Measurements from ENCODE around the gene SERPINB10.

Gene SERPINB10, protein sequence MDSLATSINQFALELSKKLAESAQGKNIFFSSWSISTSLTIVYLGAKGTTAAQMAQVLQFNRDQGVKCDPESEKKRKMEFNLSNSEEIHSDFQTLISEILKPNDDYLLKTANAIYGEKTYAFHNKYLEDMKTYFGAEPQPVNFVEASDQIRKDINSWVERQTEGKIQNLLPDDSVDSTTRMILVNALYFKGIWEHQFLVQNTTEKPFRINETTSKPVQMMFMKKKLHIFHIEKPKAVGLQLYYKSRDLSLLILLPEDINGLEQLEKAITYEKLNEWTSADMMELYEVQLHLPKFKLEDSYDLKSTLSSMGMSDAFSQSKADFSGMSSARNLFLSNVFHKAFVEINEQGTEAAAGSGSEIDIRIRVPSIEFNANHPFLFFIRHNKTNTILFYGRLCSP

DNA sequence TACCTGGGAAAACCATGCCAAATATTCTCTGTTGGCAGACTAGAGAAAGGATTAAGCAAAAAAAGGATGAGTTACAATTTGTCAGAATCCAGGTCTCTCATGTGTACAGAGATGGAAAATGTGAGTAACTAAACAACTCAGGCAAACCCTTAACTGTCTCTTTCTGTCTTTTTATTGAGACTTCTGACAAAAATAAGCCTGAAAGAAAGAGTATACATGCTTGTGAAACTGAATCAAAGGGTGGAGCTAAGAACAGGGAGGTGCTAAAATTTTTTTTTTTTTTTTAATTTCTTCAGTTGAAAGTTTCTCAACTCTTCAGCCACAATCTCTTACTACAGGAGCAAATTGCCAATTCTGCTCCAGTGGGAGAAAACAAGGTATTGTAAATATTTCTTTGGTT is at the start of gene SERPINB10:
SERPINB10 (plus strand) TSS at position 295 of the 400 bp plus-strand sequence. CDS start 7,553 bp downstream, outside the sequence.
- no peak for DNase-seq (ENCODE audit: low spot score)

DNA sequence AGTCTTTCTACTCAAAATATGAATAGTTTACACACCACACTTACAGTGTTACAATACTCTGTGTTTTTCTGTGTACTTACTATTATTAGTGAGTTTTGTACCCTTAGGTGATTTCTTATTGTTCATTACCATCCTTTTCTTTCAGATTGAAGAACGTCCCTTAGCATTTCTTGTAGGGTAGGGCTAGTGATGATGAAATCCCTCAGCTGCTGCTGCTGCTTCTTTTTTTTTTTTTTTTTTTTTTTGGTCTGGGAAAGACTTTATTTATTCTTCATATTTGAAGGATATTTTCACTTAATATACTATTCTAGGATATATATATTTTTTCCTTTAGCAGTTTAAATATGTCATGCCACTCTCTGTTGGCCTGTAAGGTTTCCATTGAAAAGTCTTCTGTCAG is 49.3 kb upstream of the SERPINB10 start:
- no peak for DNase-seq (ENCODE audit: low spot score)

DNA sequence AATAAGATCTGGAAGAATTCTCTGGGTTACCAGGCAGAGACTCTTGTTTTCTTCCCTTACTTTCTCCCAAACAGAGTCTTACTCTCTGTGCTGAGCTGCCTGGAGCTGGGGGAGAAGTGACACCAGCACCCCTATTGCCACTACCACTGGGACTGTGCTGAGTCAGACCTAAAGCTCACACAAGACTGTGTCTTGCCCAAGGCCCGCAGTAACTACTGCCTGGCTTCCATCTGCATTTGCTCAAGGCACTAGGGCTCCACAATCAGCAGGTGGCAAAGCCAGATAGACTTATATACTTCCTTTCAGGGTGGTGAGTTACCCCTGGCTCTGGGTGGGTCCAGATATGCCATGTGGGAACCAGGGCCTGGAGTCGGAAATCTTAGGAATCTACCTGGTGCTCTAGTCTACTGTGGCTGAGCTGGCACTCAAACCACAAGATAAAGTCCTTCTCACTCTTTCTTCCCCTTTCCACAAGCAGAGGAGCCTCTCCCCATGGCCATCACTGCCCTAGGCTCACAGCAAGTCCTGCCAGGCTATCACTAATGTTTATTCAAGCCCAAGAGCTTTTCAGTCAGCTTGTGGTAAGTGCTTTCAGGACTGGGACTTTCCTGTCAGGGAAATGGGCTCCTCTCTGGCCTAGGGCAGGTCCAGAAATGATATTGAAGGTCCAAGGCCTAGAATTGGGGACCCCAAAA is 47.8 kb upstream of the SERPINB10 start:
- no peak for DNase-seq (ENCODE audit: low spot score)

DNA sequence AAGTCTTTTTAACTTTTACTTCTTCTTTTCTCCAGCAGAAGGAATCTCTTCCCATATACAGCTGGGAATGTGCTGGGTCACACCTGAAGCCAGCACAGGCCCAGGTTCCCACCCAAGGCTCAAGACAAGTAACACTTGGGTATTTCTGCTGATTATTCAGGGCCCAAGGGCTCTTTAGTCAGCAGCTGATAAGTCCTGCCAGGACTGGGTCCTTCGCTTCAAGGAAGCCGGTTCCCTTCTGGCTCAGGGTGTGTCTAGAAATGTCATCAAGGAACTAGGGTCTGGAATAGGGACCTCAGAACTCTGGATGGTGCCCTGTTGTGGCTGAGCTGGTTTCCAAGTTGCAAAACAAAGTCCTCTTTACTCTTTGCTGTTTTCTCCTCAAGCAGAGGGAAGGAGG is 47.2 kb upstream of the SERPINB10 start:
- DNase-seq (ENCODE audit: low spot score): no peak

DNA sequence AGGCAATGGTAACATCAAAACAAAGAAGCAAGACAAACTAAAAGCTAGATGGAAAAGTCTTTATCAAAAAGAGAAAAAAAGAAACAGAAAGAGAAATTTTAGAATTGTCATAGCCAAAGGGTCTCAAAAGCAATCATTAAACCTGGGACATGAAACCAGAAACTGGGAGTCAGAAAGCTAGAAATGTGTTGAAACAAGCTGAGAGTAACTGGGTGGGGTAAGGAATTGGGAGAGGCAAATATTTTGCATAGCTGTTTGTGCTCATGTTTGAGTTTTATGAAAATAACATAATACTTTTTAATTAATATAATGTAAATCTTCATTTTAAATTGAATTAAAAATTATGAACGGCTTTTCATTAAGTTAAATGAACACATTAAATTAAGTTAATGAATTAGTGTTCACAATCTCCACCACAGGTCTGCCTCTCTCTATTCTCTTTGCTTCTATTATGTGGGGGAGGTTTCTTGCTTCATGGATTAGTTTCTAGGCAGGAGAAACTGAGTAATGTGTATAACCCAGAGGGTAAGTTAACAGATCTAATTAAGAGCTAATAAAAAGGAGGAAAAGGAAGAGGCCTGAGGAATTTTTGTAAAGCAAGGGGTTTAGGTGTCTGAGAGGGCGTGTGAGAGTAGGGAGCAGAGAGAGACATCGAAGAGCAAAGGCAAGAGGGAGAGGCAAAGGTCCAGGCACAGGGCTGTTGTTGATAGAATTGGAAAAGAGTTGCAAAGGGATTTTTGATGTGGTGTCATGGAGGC is 40.2 kb upstream of the SERPINB10 start:
- DNase-seq (ENCODE audit: low spot score): no peak

- no peak for DNase-seq (ENCODE audit: low spot score)
Measured at GRCh38 chr18:63868546-63868945, 39.2 kb upstream of the SERPINB10 start.

DNA sequence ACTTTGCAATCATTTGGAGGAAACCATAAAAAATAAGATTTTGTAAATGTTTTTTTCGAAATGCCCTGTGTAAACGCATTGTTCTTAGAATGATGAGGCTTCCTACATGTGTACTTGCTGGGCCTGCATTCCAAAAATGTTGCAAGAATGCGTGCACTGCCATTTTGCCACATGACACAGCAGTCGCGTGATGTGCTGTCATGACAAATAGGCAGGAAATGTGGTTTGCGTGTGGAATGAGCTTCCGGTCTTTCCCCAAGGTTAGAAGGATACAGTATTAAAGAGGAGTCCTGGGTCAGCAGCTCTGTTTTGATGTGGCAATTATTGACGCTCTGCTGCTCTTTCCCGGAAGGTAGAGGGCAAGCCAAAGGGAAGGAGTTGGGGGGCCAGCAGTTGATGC is 38.4 kb upstream of the SERPINB10 start:
- no peak for DNase-seq (ENCODE audit: low spot score)

GRCh38 chr18:63869851-63870250 is 37.9 kb upstream of the SERPINB10 start:
- DNase-seq (ENCODE audit: low spot score): no peak

DNA sequence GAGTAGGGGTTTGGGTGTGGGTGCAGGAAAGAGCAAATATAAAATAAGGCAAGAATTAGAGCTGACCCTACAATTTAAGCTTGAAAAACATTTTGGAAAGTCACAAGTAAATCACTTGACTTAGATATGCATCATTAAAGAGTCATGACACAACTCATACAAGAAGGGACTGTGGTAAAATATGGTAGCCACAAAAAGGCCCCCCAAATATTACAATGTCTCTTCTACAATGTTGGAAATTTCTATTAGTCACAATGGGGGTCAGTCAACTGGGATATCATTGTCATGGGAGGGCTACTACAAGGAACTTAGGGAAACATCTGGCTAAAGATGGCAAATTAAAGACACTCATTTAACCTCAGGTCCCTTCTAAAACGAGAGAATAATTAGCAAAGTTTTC is 35.9 kb upstream of the SERPINB10 start:
- DNase-seq (ENCODE audit: low spot score): no peak

DNA sequence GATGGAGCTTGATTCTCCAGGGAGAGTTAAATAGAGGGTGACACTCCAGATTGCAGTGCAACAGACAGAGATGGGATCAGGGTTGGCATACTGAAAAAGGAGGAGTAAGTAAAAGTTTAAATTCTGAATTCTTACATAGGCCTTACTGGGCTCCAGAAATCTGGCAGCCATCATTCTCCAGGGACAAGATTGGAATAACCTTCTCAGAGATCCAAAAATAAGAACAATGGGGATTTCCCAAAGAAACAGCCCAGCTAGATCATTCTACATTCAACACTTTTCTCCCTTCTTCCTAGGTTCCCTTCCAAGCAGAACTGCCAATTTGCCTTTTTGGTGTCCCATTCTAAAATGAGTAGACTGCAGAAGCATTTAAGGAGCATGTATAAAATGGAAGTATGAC is 35.2 kb upstream of the SERPINB10 start:
- no peak for DNase-seq (ENCODE audit: low spot score)

DNA sequence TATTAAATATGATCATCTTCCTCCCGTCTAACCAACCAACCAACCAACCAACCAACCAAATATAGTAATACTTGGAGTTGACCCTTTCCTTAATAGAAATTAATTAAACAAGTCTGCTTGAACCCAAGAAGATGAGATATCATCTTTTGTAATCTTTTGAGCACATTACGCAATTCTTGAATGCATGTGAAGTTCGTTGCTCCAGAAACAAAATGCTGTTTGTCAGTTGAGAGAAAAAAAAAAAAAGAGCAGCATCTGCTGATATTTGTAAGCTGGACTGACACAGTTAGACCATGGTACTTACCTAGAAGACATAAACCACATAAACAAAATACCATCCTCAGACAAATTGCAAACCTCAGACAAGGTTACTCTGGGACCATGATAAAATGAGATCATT is 29.4 kb upstream of the SERPINB10 start:
- DNase-seq (ENCODE audit: low spot score): no peak

DNA sequence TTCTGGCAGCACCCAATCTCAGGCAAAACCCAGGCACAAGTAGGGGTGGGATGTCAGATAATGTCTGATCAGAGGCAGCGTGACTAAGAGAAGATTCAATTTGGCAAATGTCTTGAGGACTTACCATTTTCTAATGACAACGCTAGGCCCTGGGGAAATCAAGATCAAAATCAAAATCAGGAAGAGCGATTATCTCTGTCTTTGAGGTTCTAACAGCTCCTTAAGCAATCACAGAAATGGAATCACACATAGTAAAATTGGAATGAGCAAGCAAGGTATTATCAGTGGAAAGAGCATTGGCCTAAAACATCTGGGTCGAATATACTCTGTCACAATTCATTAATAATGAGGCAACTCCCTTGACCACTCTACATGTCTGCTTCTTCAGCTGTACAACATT is 28.8 kb upstream of the SERPINB10 start:
- DNase-seq (ENCODE audit: low spot score): no peak

DNA sequence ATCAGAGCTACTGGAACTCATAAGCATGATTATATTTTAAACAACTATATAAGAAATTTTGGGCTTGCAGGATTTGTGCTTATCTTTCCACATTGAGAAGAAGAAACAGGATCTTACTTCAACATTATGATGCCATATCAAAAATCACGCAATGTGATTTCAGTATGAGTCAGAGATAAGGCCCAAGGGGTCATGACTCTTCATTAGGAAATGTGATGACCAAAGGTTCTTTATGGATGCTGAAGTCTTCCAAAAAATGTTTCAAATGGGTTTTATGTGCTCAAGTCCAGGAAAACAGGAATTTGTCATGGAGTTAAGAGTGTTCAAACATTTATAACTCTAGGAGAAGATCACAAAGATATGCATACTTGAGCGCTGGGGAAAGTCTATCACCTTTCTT is 28.0 kb upstream of the SERPINB10 start:
- no peak for DNase-seq (ENCODE audit: low spot score)

DNA sequence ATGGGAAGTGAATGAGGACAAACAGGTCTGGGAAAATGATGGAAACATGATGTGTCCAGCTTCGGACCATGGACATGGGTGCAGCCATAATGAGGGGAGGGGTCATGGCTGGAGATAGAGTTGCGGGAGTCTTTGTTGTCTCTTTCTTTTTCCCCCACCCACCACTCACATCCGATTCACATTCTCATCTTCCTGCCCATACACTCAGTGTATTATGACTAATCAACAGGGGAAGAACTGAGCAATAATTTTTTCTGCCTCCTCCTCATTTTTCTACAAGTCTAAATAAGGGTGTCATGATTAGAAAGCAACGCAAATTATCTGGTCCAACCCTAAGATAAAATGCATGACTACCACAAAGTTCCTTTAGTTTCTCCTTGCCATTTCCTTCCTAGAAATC is 25.9 kb upstream of the SERPINB10 start:
- DNase-seq (ENCODE audit: low spot score): no peak

DNA sequence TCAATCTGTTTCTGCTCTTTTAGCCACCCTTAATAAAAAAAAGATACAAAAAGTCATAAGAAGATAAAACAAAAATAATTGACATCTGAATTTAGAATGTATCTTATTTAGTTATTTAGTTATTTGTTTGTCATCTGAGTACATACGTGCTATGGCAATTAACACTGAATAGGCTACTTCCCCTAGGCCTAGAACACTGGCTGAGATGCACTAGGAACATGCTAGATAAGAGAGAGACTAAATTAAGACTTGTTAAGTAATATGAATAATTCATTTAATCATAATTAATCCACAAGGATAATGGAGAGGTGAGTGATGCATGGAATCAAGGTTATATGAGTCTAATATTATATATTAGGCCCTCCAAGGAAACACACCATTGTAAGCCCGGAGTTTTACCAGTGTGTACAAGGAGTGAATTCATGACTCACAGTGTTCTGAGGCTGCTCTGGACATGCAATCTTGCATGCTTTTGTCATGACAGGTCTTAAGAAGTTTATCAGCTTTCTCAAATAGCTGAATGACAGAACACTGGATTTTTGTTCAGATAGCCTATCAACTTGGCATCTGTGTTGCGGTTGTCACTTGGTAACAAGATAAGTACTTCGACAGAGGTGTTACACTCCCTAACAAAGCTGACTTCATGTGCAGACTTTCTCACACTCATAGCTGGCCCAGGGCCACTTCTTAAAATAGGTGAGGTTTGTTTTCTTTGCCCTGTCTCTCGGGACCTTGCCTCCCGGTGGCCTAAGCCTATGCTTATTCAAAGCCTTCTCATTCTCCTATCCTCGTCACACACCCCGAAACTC is 25.2 kb upstream of the SERPINB10 start:
- no peak for DNase-seq (ENCODE audit: low spot score)

DNA sequence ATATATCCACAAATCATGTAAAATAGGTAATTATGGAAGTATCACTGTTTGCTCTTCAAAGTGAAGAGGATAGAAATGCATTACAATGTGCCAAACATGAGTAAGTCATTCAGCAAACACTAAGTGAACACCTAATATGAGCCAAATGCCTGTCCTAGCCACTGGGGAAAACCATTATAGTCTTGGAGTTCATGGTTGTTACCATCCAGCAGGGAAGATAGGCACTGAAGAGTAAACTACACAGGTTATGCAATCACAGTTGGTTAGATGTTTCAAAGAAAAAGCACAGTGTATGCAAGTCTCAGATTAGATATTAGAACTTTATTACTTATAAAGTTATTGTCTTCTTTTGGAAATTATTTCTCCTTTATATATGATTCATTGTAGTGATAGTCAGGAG is 24.1 kb upstream of the SERPINB10 start:
- no peak for DNase-seq (ENCODE audit: low spot score)

DNA sequence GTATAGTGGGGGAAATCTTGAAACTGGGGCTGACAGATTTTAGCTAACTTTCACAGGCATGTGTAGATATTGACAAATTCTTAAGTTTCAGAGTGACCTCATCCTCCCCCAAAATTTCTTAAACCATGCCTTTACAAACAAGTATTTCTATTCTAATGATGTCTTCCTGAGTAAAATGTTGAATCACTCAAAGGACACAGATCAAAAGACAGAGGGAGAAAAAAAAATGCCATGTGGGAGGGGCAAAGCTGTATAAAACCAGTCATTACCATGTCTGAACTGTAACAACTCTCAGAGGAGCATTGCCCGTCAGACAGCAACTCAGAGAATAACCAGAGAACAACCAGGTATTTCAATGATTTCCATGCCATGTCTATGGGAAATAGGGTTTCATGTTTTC is 20.3 kb upstream of the SERPINB10 start, which contains the start of gene SERPINB2:
SERPINB2 (plus strand) TSS at position 282 of the 400 bp plus-strand sequence. CDS start 3,740 bp downstream, outside the sequence.
- DNase-seq (ENCODE audit: low spot score): no peak

DNA sequence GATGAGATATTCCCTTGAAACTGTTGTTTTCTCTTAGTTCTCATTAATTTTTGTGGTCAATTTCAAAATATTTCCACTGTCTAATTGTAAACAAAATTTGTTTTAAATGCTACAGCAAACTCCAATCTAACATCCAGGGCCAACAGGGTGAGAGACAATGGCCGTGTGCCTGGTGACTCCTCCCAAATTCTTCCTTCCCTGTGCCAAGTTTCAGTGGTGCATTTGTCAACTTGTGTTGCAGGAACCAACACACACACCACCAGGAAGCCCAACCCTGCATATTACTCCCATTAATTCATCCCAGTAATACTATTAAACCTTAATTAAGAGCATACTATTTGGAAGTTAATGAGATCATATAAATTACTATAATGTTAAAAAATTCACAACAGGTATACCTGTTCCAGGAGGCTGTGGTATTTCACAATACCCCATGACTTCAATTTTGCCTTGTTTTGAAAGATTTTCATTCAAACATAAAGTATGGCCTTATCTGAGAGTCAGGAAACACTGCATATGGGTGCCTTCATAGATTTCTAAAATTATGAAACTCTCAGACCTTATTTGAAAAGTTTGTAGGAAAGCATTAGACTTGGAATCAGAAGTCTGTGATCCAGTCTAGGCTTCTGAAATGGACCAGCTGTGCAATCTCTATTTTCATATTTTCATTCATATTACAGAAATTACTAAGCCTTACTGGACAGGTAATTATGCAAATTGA is 19.1 kb upstream of the SERPINB10 start:
- no peak for DNase-seq (ENCODE audit: low spot score)

GRCh38 chr18:63889626-63890025 is 18.1 kb upstream of the SERPINB10 start:
- no peak for DNase-seq (ENCODE audit: low spot score)

GRCh38 chr18:63890237-63890949 is 17.4 kb upstream of the SERPINB10 start:
- DNase-seq (ENCODE audit: low spot score): no peak

GRCh38 chr18:63890950-63891304 is 16.8 kb upstream of the SERPINB10 start:
- DNase-seq (ENCODE audit: low spot score): no peak
